H9 (cell line): Measurements from ENCODE around the gene DCP1B. TPM values are rescaled to one million over a fixed set of nuclear protein-coding genes. Genes with fewer than 3 reads are reported as not detected.
A peak's percentile ranks its signal among the peaks of the same experiment; 100 is the strongest.

Source experiments
- DNase-seq: peaks from one replicate; pipeline ENCODE4 v3.0.0-alpha.2; 2017
- H2AFZ ChIP-seq: one replicate; pipeline ENCODE4 v1.6.1; 2013; ENCODE audit warnings: mild to moderate bottlenecking, low read length, control low read depth, moderate library complexity
- H2AK5ac ChIP-seq: 2 replicates; pipeline ENCODE4 v1.6.1; 2013; ENCODE audit warnings: low read length, control low read depth, mixed read lengths; ENCODE audit not compliant: insufficient read length
- H2BK120ac ChIP-seq: one replicate; pipeline ENCODE4 v1.6.1; 2013; ENCODE audit warnings: low read depth, mild to moderate bottlenecking, low read length, control low read depth, inconsistent platforms; ENCODE audit not compliant: poor library complexity, severe bottlenecking
- H2BK12ac ChIP-seq: 2 replicates; pipeline ENCODE4 v1.6.1; 2013; ENCODE audit warnings: low read length, control low read depth, mixed read lengths, low read depth; ENCODE audit not compliant: insufficient read length
- H2BK15ac ChIP-seq: 2 replicates; pipeline ENCODE4 v1.6.1; 2013; ENCODE audit warnings: low read depth, low read length, control low read depth
- H2BK20ac ChIP-seq: one replicate; pipeline ENCODE4 v1.6.1; 2013; ENCODE audit warnings: low read depth, mild to moderate bottlenecking, low read length, control low read depth, inconsistent platforms; ENCODE audit not compliant: poor library complexity, severe bottlenecking
- H2BK5ac ChIP-seq: 2 replicates; pipeline ENCODE4 v1.6.1; 2013; ENCODE audit warnings: low read length, control low read depth, mixed read lengths; ENCODE audit not compliant: insufficient read length
- H3K14ac ChIP-seq: 2 replicates; pipeline ENCODE4 v1.6.1; 2013; ENCODE audit warnings: low read length, control low read depth; ENCODE audit not compliant: insufficient read depth
- H3K18ac ChIP-seq: 2 replicates; pipeline ENCODE4 v1.6.1; 2013; ENCODE audit warnings: low read depth, mild to moderate bottlenecking, mixed read lengths, low read length, control low read depth; ENCODE audit not compliant: insufficient read length
- H3K23ac ChIP-seq: 2 replicates; pipeline ENCODE4 v1.6.1; 2013; ENCODE audit warnings: low read length, control low read depth, mixed read lengths, low read depth; ENCODE audit not compliant: insufficient read length
- H3K23me2 ChIP-seq: 2 replicates; pipeline ENCODE4 v1.6.1; 2013; ENCODE audit warnings: low read depth, mild to moderate bottlenecking, mixed read lengths, low read length, control low read depth; ENCODE audit not compliant: insufficient read length, poor library complexity, severe bottlenecking
- H3K27ac ChIP-seq: 2 replicates; pipeline ENCODE4 v1.5.1; 2013; ENCODE audit warnings: low read length, control low read depth, mixed read lengths, low read depth; ENCODE audit not compliant: insufficient read length
- H3K27me3 ChIP-seq: 2 replicates; pipeline ENCODE4 v1.6.1; 2013; ENCODE audit warnings: low read length, control low read depth, inconsistent platforms; ENCODE audit not compliant: insufficient read depth
- H3K4ac ChIP-seq: 2 replicates; pipeline ENCODE4 v1.6.1; 2013; ENCODE audit warnings: low read depth, mild to moderate bottlenecking, control low read depth, inconsistent platforms, low read length, moderate library complexity
- H3K4me1 ChIP-seq: 2 replicates; pipeline ENCODE4 v1.6.1; 2013; ENCODE audit warnings: low read length, control low read depth, inconsistent platforms; ENCODE audit not compliant: insufficient read depth
- H3K4me2 ChIP-seq: 2 replicates; pipeline ENCODE4 v1.6.1; 2013; ENCODE audit warnings: low read length, control low read depth, mixed read lengths; ENCODE audit not compliant: insufficient read length, insufficient read depth
- H3K56ac ChIP-seq: 2 replicates; pipeline ENCODE4 v1.6.1; 2013; ENCODE audit warnings: low read depth, mild to moderate bottlenecking, mixed read lengths, low read length, control low read depth; ENCODE audit not compliant: insufficient read length
- H3K79me1 ChIP-seq: 2 replicates; pipeline ENCODE4 v1.6.1; 2013; ENCODE audit warnings: low read depth, mild to moderate bottlenecking, moderate library complexity, low read length, control low read depth, inconsistent platforms; ENCODE audit not compliant: insufficient read depth, poor library complexity, severe bottlenecking
- H3K79me2 ChIP-seq: 2 replicates; pipeline ENCODE4 v1.6.1; 2013; ENCODE audit warnings: low read length, control low read depth, inconsistent platforms; ENCODE audit not compliant: insufficient read depth
- H3K9ac ChIP-seq: 2 replicates; pipeline ENCODE4 v1.6.1; 2013; ENCODE audit warnings: low read length, control low read depth, mixed read lengths; ENCODE audit not compliant: insufficient read length; ENCODE audit errors: extremely low read depth
- H3K9me3 ChIP-seq: one replicate; pipeline ENCODE4 v1.6.1; 2013; ENCODE audit warnings: low read depth, low read length, inconsistent platforms; ENCODE audit not compliant: control insufficient read depth
- H3T11ph ChIP-seq: one replicate; pipeline ENCODE4 v1.6.1; 2013; ENCODE audit warnings: mild to moderate bottlenecking, low read length, control low read depth, inconsistent platforms
- H4K20me1 ChIP-seq: one replicate; pipeline ENCODE4 v1.6.1; 2013; ENCODE audit not compliant: control insufficient read depth, insufficient read length, insufficient read depth
- H4K5ac ChIP-seq: 2 replicates; pipeline ENCODE4 v1.6.1; 2013; ENCODE audit warnings: low read depth, mild to moderate bottlenecking, mixed read lengths, low read length, control low read depth; ENCODE audit not compliant: insufficient read length
- H4K8ac ChIP-seq: replicated peaks from 2 replicates; pipeline ENCODE4 v1.6.1; 2013; ENCODE audit warnings: low read length, control low read depth, mixed read lengths, low read depth; ENCODE audit not compliant: insufficient read length
- H4K91ac ChIP-seq: 2 replicates; pipeline ENCODE4 v1.6.1; 2013; ENCODE audit warnings: low read depth, mild to moderate bottlenecking, moderate library complexity, mixed read lengths, low read length, control low read depth; ENCODE audit not compliant: insufficient read length
- H3K27ac Mint-ChIP-seq, 3 experiments: 2 replicates in 2 of 3; 3 replicates in 1 of 3; pipeline ENCODE4 v1.8.0; 2020 to 2021; ENCODE audit warnings: mixed read lengths in 3 of 3, mild to moderate bottlenecking in 1 of 3, moderate library complexity in 1 of 3
- H3K27me3 Mint-ChIP-seq: 2 replicates; pipeline ENCODE4 v1.8.0; 2021; ENCODE audit warnings: low read depth, mild to moderate bottlenecking, moderate library complexity, mixed read lengths
- H3K36me3 Mint-ChIP-seq, 3 experiments: 2 replicates in 2 of 3; 3 replicates in 1 of 3; pipeline ENCODE4 v1.8.0; 2020 to 2021; ENCODE audit warnings: low read depth in 3 of 3, mixed read lengths in 3 of 3; ENCODE audit not compliant: insufficient read depth in 1 of 3
- H3K4me1 Mint-ChIP-seq, 2 experiments: 2 replicates each; pipeline ENCODE4 v1.8.0; 2020; ENCODE audit warnings: mixed read lengths in 2 of 2
- H3K4me3 Mint-ChIP-seq, 2 experiments: 2 replicates in 1 of 2; 3 replicates in 1 of 2; pipeline ENCODE4 v1.8.0; 2020 to 2021; ENCODE audit warnings: mild to moderate bottlenecking in 2 of 2, mixed read lengths in 2 of 2, moderate library complexity in 1 of 2
- H3K9me3 Mint-ChIP-seq, 2 experiments: 2 replicates in 1 of 2; 3 replicates in 1 of 2; pipeline ENCODE4 v1.8.0; 2020; ENCODE audit warnings: mild to moderate bottlenecking in 2 of 2, mixed read lengths in 2 of 2, moderate library complexity in 1 of 2
- CTCF ChIP-seq: fragments of 200-600 bp; sonication (generic); conservative IDR thresholded peaks from 3 replicates; pipeline ENCODE4 v1.8.0; 2021; ENCODE audit warnings: antibody characterized with exemption, mild to moderate bottlenecking
- WGBS: extraction: QIAGEN DNeasy Blood & Tissue Kit; methylation state at CpG from one replicate; pipeline ENCODE4 v1.1.7; 2013; ENCODE audit warnings: missing lambda C conversion rate, low lambda C conversion rate, mixed read lengths; ENCODE audit not compliant: insufficient read length; ENCODE audit errors: extremely low coverage; 5-methylcytosine and 5-hydroxymethylcytosine counted together
- total RNA-seq: library from RNA; stranded (reverse); gene quantifications from 2 replicates; pipeline ENCODE4 v1.2.1, GENCODE V29; 2021

Gene DCP1B
- total RNA-seq, 1 experiment from 2014 or later: 11.2 TPM

DNA sequence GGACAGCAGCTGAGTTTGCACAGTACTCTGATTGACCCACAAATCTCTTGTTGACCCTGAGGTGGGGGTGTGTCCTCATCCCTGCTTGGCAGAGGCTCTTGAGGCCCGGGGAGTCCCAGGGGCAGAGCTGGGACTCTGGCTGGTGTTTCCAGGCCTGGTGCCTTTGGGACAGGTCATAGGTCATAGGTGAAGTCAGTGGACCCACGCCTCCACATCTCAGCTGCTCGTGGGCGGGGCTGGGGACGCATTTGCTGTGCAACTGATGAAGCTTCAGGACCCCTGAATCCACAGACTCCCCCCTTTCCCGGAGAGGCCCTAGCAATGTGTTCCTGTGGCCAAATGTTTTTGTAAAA lies 85.4 kb downstream of the DCP1B start:
- H3K4ac ChIP-seq: no peak overlapping the region
- no peak overlapping the region for H3K56ac ChIP-seq
- DNase-seq: peak; percentile 25
- H4K5ac ChIP-seq: no peak overlapping the region
- no peak overlapping the region for H3K4me2 ChIP-seq
- Mint-ChIP-seq H3K4me1 (peaks cover 16 to 49% of the 10 kb centered on the region in 2 experiments), H3K27me3 (peaks cover 1% of the 10 kb centered on the region), H3K27ac (no peak overlapping the region), H3K36me3 (no peaks in the 10 kb centered on the region; a peak in 1 of 7 replicates), H3K4me3 (no peak overlapping the region), H3K9me3 (no peaks in the 10 kb centered on the region)
- no peak overlapping the region for H3K9ac ChIP-seq
- no peak overlapping the region for H3K18ac ChIP-seq
- no peak overlapping the region for H2AFZ ChIP-seq
- H4K20me1 ChIP-seq: no peaks in the 10 kb centered on the region
- no peak overlapping the region for H2BK12ac ChIP-seq
- H2BK5ac ChIP-seq: no peak overlapping the region
- H2BK20ac ChIP-seq: no peak overlapping the region
- no peaks in the 10 kb centered on the region for H3K79me1 ChIP-seq
- H4K8ac ChIP-seq: no peak overlapping the region
- no peak overlapping the region for H3T11ph ChIP-seq
- H2AK5ac ChIP-seq: no peak overlapping the region
- H3K9me3 ChIP-seq: no peaks in the 10 kb centered on the region
- H3K27me3 ChIP-seq: no peaks in the 10 kb centered on the region
- H3K23me2 ChIP-seq: no peaks in the 10 kb centered on the region
- no peak overlapping the region for H2BK15ac ChIP-seq
- H3K23ac ChIP-seq: no peak overlapping the region
- H3K79me2 ChIP-seq: no peaks in the 10 kb centered on the region
- WGBS: no CpG with 5 or more reads among the region's 6 CpGs
- no peak for TF ChIP-seq CTCF
- H3K27ac ChIP-seq: no peak overlapping the region
- H3K4me1 ChIP-seq: no peaks in the 10 kb centered on the region
- H4K91ac ChIP-seq: no peak overlapping the region
- no peak overlapping the region for H3K14ac ChIP-seq
- H2BK120ac ChIP-seq: no peak overlapping the region
